Ascending aorta (tissue), 2 donors: ENCODE results near the gene SHMT1. TPM values are rescaled to one million over a fixed set of nuclear protein-coding genes. Genes with fewer than 3 reads are reported as not detected.
"Not testable (repeated sequence)": the region's sequence is repeated elsewhere in the genome, so short reads cannot be mapped to it uniquely, and the experiment has no call there.

Experiments used
- DNase-seq, 2 donors: peaks; one replicate each; pipeline ENCODE4 v3.0.0-alpha.2; 2019; ENCODE audit warnings: low spot score in 2 of 2
- H3K27ac ChIP-seq, 2 donors: fragments of 200-600 bp; sonication (generic); one replicate each; pipeline ENCODE4 v1.5.1; 2016 to 2017; ENCODE audit warnings: mild to moderate bottlenecking in 1 of 2
- H3K27me3 ChIP-seq: fragments of 200-600 bp; sonication (generic); one replicate; pipeline ENCODE4 v1.5.1; 2017
- H3K36me3 ChIP-seq, 2 donors: fragments of 200-600 bp; sonication (generic); one replicate each; pipeline ENCODE4 v1.5.1; 2016
- H3K4me1 ChIP-seq, 2 donors: fragments of 200-600 bp; sonication (generic); one replicate each; pipeline ENCODE4 v1.5.1; 2016 to 2017; ENCODE audit warnings: mild to moderate bottlenecking in 1 of 2
- H3K4me3 ChIP-seq, 2 donors: fragments of 200-600 bp; sonication (generic); one replicate each; pipeline ENCODE4 v1.5.1; 2016 to 2017; ENCODE audit warnings: mild to moderate bottlenecking in 1 of 2
- H3K9me3 ChIP-seq, 2 donors: fragments of 200-600 bp; sonication (generic); one replicate each; pipeline ENCODE4 v1.5.1; 2016
- CTCF ChIP-seq, 3 experiments: fragments of 200-600 bp in 2 of 3; fragments of 450-650 bp in 1 of 3; sonication (generic) in 2 of 3; IDR thresholded peaks; one replicate each; pipeline ENCODE4 v1.5.1; 2016 to 2019; ENCODE audit warnings: antibody characterized with exemption in 3 of 3, mild to moderate bottlenecking in 1 of 3, moderate library complexity in 1 of 3
- intact Hi-C: fragments of 100-400 bp; cut with DNase I; formaldehyde crosslinking; loops from one replicate; pipeline ENCODE4 v1.15.1; 2023
- total RNA-seq: library from RNA; depleted of rRNA; stranded (reverse); fragments of >200 nt; gene quantifications from one replicate; pipeline ENCODE4 v1.1.0, GENCODE V29; 2016

Gene SHMT1
- total RNA-seq: 16.7 TPM

GRCh38 chr17:18363101-18364049, at the start of gene SHMT1:
Gene SHMT1, minus strand, starts transcription at chr17:18363550. Its CDS starts 7,569 bp downstream, at chr17:18355981.
- Histone ChIP-seq H3K27ac (peak within 1 kb of the TSS; percentile 66 to 72), H3K9me3 (no peaks in the 10 kb centered on the region), H3K27me3 (no peaks in the 10 kb centered on the region), H3K36me3 (no peaks in the 10 kb centered on the region), H3K4me1 (peaks cover 0 to 6% of the 10 kb centered on the region in 2 donors), H3K4me3 (peak within 1 kb of the TSS; percentile 86 to 89)
- intact Hi-C loops: loop anchor here (2.0 to 10.0 kb wide), 4 partner anchors 46 to 391 kb away; partner anchors contain the start of genes ALKBH5, DRC3, MIEF2 and SMCR8
- DNase-seq: peak; percentile 83 to 96
- no peak for TF ChIP-seq CTCF (IDR thresholded peaks at IDR 0.05)

- H3K4me1 ChIP-seq, H3K9me3 ChIP-seq, H3K27me3 ChIP-seq, DNase-seq, H3K27ac ChIP-seq, H3K36me3 ChIP-seq, H3K4me3 ChIP-seq, intact Hi-C loops: not testable (repeated sequence)
These were observed 48.7 kb upstream of the SHMT1 start for GRCh38 chr17:18412001-18412538.

- DNase-seq, H3K27ac ChIP-seq, H3K4me1 ChIP-seq, H3K9me3 ChIP-seq, H3K36me3 ChIP-seq, intact Hi-C loops, H3K27me3 ChIP-seq: not testable (repeated sequence)
- H3K4me3 ChIP-seq: peak overlapping the region; percentile 51 to 65
These were observed 48.1 kb upstream of the SHMT1 start for GRCh38 chr17:18411377-18411864.

GRCh38 chr17:18410736-18411135, 47.4 kb upstream of the SHMT1 start:
- H3K27ac ChIP-seq, H3K9me3 ChIP-seq, DNase-seq, intact Hi-C loops, H3K27me3 ChIP-seq, H3K4me1 ChIP-seq, H3K36me3 ChIP-seq: not testable (repeated sequence)
- H3K4me3 ChIP-seq: peak overlapping the region; percentile 27 to 65

GRCh38 chr17:18409321-18409720, 46.0 kb upstream of the SHMT1 start:
- intact Hi-C loops, H3K27ac ChIP-seq, H3K9me3 ChIP-seq, DNase-seq, H3K27me3 ChIP-seq, H3K4me3 ChIP-seq, H3K4me1 ChIP-seq, H3K36me3 ChIP-seq: not testable (repeated sequence)

- H3K4me1 ChIP-seq, intact Hi-C loops, DNase-seq, H3K27me3 ChIP-seq, H3K9me3 ChIP-seq, H3K36me3 ChIP-seq, H3K4me3 ChIP-seq, H3K27ac ChIP-seq: not testable (repeated sequence)
These were observed 45.6 kb upstream of the SHMT1 start for GRCh38 chr17:18408906-18409305.

- DNase-seq, H3K4me1 ChIP-seq, intact Hi-C loops, H3K36me3 ChIP-seq, H3K27me3 ChIP-seq, H3K4me3 ChIP-seq, H3K9me3 ChIP-seq, H3K27ac ChIP-seq: not testable (repeated sequence)
These were observed 40.3 kb upstream of the SHMT1 start for GRCh38 chr17:18403604-18404003.

- H3K4me3 ChIP-seq, H3K27me3 ChIP-seq, H3K9me3 ChIP-seq, H3K27ac ChIP-seq, intact Hi-C loops, H3K36me3 ChIP-seq, DNase-seq, H3K4me1 ChIP-seq: not testable (repeated sequence)
These were observed 39.8 kb upstream of the SHMT1 start for GRCh38 chr17:18403166-18403565.

GRCh38 chr17:18401872-18402590, 38.7 kb upstream of the SHMT1 start:
- H3K27me3 ChIP-seq, H3K9me3 ChIP-seq, H3K4me3 ChIP-seq, H3K27ac ChIP-seq, DNase-seq, H3K4me1 ChIP-seq, intact Hi-C loops, H3K36me3 ChIP-seq: not testable (repeated sequence)

- H3K36me3 ChIP-seq, H3K27ac ChIP-seq, H3K27me3 ChIP-seq, H3K4me1 ChIP-seq, H3K9me3 ChIP-seq, H3K4me3 ChIP-seq, intact Hi-C loops, DNase-seq: not testable (repeated sequence)
These were observed 25.4 kb upstream of the SHMT1 start for GRCh38 chr17:18388728-18389127.

- H3K27ac ChIP-seq, H3K4me1 ChIP-seq, H3K9me3 ChIP-seq, DNase-seq, intact Hi-C loops, H3K27me3 ChIP-seq, H3K4me3 ChIP-seq, H3K36me3 ChIP-seq: not testable (repeated sequence)
These were observed 24.9 kb upstream of the SHMT1 start for GRCh38 chr17:18388266-18388665.

GRCh38 chr17:18387583-18387982, 24.2 kb upstream of the SHMT1 start:
- H3K27me3 ChIP-seq, H3K4me3 ChIP-seq, H3K4me1 ChIP-seq, H3K36me3 ChIP-seq, H3K9me3 ChIP-seq, intact Hi-C loops, DNase-seq, H3K27ac ChIP-seq: not testable (repeated sequence)

GRCh38 chr17:18384271-18384670, 20.9 kb upstream of the SHMT1 start:
- H3K27ac ChIP-seq, H3K27me3 ChIP-seq, intact Hi-C loops, H3K4me1 ChIP-seq, DNase-seq, H3K36me3 ChIP-seq, H3K9me3 ChIP-seq, H3K4me3 ChIP-seq: not testable (repeated sequence)
